HG02870 (cell line): Measurements from ENCODE around the gene COPS8.

Experiments
- ATAC-seq: cut with Tn5 transposase; IDR thresholded peaks from one replicate; pipeline ENCODE4 v1.9.1; 2021; ENCODE audit warnings: mild to moderate bottlenecking, moderate library complexity; ENCODE audit not compliant: unreplicated experiment

The COPS8 gene

DNA sequence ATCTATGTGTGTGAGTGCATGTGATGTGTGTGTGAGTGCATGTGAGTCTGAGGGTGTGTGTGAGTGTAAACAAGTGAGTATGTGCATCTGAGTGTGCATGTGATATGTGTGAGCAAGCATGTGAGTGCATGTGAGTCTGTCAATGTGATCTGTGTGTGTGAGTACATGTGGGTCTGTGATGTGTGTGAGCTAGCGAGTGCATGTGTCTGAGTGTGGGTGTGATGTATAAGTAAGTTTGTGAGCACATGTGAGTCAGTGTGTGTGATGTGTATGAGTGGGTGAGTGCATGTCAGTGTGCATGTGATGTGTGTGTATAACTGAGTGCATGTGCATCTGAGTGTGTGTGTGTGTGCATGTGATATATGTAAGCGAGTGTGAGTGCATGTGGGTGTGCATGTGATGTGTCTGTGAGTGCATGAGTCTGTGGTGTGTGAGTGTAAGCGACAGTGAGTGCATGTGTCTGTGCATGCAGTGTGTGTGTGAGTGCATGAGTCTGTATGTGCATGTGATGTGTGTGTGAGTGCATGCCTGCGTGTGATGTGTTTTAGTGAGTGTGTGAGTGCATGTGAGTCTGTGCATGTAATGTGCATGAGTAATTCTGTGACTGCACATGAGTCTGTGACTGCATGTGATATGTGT, 44.1 kb downstream of the COPS8 start:
- ATAC-seq: no peak

DNA sequence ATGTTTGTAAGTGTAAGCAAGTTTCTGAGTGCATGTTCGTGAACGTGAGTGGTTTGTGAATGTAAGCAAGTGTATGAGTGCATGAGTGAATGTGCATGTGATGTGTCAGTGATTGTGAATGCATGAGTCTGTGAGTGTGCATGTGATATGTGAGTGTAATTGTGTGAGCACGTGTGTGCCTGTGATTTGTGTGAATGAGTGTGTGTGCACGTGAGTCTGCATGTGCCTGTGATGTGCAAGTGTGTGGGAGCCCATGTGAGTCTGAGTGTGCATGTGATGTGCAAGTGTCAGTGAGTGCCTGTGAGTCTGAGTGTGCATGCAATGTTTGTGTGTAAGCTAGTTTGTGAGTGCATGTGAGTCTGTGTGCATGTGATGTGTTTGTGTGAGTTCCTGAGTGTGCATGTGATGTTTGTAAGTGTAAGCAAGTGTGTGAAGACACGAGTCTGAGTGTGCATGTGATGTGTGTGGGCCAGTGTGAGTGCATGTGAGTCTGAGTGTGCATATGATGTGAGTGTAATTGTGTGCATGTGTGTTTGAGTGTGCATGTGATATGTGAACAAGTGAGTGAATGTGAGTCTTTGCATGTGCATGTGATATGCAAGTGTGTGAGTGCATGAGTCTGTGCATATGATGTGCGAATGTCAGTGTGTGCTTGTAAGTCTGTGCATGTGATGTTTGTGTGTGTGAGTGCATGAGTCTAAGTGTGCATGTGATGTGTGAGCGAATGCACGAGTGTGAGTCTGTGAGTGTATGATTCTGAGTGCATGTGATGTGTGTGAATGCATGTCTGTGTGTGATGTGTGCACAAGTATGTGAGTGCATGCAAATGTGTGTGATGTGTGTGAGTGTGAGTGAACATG, 45.1 kb downstream of the COPS8 start:
- ATAC-seq: no peak

DNA sequence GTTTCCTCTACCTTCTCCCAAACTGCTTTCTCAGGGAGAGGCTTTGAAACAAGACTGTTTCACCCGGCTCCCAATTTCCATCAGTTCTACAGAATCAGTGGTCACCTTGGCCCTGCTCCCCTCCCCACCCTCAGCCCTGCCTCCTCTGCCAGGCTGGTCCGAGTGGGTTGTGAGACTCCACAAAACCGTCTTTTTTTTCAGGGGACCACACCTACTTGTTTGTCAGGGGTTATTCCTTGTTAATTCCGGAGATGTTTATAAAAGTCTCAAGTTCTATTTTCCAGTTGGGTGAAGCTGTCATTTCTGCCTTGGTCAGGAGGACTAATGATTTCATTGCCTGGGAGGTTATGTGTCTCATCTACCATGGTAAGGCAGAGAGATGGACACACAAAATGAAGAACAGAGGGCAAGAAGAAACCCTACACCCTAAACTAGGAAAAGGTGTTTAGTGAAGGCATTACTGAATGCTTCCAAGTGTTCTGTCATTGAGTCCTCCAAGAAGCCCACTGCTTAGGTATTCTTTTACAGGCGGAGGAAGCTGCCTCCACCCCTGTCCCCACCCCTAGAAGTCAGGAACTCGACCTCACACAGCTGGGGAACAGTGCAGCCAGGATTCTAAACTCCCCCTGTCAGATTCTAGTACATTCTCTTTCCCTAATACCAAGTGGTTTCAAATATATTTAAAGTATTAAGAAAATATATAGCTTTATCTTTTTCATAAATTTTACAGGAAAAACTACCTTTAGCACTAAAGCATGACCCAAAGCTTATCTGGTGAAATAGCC, 46.3 kb downstream of the COPS8 start:
- no peak for ATAC-seq

DNA sequence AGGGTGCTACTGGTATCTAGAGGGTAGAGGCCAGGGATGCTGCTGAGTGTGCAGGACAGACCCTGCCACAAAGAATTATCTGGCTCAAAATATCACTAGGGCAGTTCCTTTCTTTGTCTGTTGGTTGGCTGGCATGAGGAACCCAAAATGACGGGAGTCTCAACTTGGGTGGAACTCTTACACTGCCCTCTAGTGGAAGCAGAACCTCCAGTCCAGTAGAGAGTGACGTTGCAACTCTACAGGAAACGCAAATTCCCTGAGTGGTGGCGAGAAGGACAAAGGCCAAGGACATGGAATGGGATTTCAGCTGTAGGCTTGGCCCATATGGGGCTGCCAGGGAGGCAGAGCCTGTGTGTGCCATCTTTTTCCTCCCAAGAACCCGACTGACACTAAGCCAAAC, 47.1 kb downstream of the COPS8 start:
- ATAC-seq: no peak

DNA sequence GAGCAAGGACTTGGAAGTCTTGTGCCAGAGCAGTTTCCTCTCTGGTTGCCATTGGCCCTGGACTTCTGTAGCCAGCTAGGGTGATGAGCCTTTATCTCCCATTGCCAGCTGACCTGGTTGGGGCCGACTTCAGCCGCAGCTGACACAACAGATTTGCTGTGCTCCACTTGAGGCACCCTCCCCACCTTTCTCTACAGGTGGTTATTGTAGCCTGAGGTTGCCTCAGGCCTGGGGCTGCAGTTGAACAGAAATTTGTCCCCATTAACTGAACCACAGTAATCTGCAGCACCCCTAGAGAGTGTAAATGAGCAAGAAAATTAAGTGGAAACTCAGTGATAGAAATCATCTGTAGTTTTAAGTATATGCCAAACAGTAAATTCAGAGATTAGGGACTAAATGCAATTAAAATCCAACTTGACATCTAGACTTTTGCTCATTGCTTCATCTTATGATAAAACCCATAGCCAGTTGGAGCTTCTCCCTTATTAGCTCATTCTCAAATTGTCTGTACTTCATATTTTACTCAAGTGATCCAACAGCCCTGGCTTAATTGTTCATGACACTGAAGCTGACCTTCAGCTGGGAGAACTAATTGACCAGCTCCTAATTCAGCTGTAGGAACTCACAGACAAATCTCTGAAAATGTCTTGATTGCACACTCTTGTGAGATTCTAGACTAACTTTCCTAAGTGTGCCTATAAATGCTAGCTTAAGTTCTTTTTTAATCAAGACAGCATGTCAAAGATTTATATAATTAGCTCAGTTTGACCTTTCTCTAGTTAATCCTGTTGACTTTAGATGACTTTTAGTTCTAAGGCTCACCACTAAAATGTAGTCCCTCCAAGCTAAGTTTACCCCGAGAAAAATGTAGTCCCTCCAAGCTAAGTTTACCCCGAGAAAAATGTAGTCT, 48.9 kb downstream of the COPS8 start:
- no peak for ATAC-seq

DNA sequence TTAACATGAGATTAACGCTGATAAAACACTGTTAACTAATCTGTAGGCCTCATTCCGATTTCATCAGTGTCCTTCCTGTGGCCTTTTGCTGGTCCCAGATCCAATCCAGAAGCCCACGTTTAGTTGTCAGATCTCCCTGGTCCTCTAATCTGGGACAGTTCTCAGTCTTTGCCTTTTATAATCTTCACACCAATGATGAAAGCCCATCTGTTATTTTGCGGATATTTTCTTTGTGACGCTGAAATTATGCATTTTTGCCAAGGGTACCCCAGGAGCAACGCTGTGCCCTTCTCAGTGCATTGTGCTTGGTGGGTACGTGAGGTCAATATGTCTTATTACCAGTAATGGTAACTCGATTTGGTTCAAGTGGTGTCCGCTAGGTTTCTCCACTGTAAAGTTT, 51.1 kb downstream of the COPS8 start:
- no peak for ATAC-seq

DNA sequence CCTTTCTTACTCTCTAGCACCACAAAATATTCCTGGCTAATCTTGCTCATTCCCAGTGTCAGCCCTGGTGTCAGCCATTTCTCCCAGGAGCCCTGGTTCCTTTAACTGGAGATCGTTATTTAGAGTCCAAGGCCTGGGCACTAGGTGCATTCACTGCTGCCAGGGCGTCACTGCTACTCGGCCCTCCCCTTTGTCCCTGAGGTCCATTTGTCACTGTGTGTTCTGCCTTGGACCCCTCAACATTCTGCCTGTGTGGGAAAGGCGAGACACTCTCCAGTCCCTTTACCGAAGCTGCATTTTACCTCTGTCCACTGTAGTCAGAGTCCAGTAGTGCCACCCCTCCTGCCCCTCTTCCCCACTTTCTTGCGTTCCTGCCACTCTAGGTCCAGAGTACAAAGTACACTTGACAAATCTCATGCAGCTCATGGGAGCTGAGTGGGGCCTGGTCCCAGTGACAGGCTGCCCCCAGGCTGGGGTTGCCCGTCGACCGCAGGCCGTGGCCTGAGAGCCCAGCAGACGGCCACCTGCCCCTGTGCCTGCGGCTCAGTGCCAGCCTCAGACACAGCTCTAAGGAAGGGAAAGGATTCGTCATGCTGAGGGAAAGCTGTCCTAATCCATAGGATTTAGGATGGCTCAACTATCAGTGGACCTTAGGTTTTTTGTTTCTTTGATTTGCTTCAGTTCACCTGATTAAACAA, 52.1 kb downstream of the COPS8 start:
- no peak for ATAC-seq

DNA sequence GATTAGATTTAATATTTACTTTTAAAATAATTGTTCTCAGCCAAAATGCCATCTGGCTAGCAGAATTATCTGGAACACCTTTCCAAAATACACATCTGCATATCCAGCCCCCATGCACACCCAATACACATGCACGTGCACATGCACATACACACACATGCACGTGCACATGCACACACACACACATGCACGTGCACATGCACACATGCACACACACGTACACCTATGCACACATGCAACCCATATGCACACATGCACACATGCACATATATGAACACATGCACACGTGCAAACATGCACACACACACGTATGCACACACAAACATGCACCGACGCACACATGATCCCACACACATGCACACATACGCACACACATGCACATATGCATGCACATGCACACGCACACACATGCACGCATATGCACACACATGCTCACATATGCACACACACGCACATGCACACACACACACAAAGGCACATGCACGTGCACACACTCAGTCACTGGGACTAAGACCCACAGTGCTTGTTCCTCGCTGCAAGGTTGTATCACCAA, 53.5 kb downstream of the COPS8 start:
- ATAC-seq: no peak

DNA sequence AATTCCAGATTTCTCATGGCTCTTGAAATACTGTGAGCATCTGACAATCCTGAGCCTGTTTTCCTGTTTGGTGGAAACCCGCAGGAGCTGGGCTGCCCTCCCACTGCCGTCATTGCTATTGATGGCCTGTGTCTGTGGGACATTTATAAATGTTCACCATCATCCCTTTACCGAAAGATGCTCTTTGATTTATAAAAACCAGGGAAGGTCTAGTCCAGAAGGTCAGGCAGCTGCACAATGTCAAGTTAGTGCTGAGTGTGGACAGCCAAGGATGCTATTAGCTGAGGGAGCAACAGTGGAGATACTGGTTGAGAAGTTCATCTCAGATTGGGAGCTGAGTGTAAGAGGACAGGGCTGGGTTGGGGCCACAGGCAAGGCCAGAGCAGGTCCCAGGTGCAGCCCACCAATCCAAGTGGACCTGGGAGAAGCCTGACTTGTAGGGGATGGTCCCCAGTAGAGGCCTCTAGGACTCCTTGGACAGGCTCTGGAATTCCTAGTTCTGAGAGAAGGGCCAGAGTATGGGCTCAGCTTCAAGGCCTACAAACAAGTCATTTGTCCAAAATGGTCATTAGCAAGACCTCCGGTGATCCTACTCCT, 55.1 kb downstream of the COPS8 start:
- ATAC-seq: no peak

DNA sequence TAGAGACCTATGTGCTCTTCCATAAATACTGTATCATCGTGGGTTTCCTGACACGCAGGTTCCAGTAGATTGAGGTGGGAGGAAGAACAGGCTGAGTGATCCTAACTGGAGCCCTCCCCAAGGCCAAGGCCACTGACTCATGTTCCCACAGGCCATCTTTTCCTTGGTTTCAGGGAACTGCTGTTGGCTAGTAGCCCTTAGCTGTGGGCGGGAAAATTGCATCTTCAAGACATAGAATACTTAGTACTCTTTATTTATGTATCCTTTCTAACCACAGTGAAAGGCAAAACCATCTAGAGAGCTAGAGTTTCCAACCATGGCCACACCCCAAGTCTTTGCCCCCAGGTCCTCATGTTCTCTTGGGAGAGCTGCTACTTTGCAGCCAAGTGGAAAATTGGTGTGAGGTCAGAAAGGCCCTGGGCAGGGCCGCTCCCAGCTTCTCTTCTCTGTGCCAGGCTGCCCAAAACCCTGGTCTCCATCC, 55.9 kb downstream of the COPS8 start:
- ATAC-seq: no peak

DNA sequence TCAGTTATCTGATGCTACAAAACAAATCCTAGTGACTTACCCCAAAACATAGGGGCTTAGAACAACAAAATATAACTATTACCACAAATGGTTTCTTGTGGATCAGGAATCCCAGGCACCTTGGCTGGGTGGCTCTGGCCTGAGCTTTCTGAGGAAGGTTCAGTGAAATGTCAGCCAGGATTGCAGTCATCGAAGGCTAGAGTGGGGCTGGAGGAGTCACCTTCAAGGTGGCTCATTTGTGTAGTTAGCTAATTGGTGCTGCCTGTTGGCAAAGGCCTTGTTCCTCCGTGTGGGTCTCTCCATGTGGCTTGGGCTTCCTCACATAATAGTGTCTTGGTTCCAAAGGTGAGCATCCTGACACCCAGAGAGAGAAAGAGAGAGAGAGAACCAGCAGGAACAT, 57.4 kb downstream of the COPS8 start:
- ATAC-seq: no peak

DNA sequence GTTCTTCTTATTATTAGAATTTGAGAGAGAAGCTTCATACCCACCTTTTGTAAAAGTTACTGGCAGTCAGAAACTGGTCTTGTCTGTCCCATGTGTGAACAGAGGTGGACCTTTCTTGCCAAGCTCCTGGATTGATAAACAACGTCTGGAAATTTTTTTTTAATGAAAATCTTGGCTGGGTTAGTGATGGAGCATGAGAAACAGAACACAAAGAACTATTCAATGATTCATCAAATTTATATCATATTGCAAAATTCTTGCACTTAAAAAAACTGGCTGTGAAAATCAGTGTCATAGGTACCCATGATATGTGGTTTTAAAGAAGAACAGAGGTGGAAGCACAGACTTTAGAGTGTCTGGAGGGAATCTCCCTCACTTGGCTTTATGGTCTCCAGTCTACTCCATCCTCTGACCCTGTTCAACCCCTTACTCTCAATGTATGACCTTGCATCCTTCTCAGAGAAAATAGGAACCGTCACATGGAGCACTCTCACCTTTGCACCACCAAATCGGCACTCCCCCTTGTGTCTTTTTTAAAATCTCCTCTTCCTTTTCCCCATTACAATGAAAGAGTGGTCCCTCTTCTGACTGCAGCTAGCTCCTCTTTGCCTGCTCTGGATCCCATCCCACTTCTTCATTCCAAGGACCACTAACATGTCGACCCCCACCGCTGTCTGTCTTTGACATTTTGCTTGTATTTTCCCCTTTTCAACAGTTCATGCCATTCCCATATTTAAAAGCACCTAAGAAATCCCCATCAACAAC, 58.2 kb downstream of the COPS8 start:
- ATAC-seq: no peak

DNA sequence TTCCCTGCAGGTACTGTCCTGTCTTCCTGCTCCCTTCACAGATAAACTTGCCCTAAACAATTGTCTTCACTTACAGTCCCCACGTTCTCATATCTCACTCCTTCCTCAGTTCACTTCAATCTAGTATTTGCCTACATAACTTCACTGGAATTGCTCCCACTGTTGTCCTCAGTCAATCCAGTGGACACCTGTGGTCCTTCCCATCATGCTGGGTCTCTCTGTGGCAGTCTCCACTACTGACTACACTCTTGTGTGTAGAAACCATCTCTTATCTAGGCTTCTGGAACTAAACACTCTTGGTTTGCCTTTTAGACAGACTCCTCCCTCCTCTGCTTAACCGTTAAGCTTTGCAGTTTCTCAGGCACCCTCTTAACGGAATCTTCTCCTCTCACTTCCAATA, 58.8 kb downstream of the COPS8 start:
- ATAC-seq: no peak

DNA sequence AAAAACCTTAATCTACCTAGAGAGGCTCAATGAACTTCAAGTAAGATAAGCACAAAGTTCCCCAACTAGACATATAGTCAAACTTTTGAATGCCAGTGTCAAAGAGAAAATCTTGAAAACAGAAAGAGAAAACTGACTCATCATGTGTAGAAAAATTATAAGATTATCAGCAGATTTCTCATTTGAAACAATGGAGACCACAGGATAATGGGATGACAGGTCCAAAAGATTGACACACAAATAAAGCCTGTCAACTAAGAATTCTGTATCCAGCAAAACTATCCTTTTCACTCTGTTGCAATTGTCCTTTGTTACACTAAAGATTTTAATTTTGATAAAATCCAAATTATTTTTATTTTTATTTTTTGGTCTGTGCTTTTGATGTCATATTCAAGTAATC, 61.6 kb downstream of the COPS8 start:
- no peak for ATAC-seq

DNA sequence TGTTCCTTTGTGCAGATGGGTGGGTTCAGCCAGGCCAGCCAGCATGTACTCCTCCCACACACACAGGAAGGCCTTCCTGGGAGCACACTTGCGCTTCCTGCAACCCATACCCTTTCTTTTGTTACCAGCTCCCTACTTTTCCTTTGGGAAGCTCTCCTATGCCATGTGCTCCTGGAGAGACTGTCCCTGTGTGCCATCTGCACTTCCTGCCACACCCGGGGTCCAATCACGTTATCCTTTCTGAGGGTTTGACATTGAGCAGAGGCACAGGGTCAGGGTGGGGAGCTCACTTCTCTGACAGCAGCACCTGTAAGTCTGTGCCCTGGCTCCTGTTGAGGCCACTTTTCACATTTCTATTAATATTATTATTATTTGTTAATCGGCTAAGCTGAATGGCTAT, 62.9 kb downstream of the COPS8 start:
- ATAC-seq: no peak

DNA sequence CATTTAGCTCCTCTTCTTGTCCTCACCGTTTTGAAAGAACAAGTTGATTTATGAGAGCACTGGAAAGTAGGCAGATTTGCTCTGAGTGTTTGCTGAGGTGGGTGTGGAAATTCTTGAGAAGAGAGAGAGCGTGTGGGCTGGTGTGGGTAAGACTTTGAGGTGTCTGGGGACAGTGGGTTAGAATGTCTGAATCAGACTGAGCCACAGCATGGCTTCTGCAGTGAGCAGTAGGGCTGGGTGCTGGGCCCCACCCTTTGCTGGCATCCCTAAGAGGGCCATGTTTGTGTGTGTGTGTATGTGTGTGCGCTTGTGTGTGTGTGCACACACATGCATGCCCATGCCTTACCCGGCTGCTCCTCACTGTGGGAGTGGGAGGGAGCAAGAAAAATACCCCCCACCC, 63.7 kb downstream of the COPS8 start:
- no peak for ATAC-seq
